HS-5 (cell line): ENCODE measurements around the gene GGCX.
A peak's percentile ranks its signal among the peaks of the same experiment; 100 is the strongest.
"Not testable (repeated sequence)": the region's sequence is repeated elsewhere in the genome, so short reads cannot be mapped to it uniquely, and the experiment has no call there.

ENCODE experiments used
- DNase-seq: peaks from one replicate; pipeline ENCODE4 v3.0.0-alpha.2; 2012; ENCODE audit warnings: low read depth

GGCX gene

DNA sequence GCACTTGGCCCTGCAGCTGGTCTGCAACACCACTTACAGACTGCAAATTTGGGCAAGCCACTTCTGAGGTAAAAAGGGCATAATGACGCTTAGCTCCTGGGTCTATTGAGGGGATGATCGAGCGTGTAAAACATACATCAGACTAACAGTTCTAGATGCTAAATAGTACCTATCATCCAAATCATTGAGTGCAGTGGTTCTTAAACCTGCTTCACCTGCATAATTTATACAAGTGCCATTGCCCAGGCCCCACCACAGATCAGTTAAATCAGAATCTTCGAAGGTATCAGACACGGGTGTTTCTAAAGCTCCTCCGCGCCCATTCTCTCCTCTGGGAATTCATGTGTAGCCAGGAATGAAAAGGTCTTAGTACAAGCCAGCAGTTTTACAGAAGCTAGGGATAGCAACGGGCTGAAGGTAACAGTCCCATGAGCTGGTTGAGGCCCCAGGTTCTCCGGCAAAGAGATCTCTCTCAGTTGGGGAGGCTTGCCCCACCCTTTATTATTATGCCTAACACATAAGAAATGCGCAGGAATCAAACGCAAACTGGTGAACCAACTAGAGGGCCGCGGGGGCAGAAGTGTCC is 33.5 kb upstream of the GGCX start:
- DNase-seq, result no peak

- DNase-seq, result no peak
Observed at GRCh38 chr2:85593023-85593422, 31.7 kb upstream of the GGCX start.

GRCh38 chr2:85592299-85592698 is 31.0 kb upstream of the GGCX start:
- not testable (repeated sequence) for DNase-seq

DNA sequence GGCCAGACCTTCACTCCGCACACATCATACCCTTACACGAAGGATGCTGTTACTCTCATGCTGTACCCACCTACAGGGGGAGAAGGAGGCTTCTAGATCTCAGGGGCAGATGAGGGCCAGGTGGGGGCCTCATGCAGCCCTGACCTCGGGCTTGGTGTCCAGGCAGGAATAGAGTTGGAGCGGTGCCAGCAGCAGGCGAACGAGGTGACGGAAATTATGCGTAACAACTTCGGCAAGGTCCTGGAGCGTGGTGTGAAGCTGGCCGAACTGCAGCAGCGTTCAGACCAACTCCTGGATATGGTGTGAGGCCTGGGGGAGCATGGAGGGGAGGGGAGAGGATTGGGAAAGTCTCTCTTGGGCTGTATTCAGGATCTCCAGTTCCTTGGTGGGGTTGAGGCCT is 30.3 kb upstream of the GGCX start:
- DNase-seq, result no peak

DNA sequence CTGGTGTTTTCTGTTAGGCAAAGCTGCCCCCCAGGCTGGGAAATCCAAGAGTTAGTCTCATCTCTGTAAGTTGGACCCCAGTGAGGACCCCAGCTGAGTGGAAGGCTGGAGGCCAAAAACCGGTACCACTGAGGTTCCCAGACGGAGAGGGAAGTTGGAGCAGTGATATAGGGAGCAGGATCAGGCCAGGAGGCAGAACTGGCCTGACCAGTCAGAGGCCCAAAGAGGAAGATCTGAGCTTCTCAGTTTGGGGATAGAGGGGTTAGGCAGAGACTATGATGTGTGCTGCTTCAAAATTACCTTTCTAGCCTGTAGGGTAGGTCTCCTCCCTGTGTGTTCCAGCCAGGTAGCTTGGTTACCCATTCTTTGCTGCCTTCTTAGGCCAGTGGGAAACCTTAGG is 29.7 kb upstream of the GGCX start:
- DNase-seq, result no peak

DNA sequence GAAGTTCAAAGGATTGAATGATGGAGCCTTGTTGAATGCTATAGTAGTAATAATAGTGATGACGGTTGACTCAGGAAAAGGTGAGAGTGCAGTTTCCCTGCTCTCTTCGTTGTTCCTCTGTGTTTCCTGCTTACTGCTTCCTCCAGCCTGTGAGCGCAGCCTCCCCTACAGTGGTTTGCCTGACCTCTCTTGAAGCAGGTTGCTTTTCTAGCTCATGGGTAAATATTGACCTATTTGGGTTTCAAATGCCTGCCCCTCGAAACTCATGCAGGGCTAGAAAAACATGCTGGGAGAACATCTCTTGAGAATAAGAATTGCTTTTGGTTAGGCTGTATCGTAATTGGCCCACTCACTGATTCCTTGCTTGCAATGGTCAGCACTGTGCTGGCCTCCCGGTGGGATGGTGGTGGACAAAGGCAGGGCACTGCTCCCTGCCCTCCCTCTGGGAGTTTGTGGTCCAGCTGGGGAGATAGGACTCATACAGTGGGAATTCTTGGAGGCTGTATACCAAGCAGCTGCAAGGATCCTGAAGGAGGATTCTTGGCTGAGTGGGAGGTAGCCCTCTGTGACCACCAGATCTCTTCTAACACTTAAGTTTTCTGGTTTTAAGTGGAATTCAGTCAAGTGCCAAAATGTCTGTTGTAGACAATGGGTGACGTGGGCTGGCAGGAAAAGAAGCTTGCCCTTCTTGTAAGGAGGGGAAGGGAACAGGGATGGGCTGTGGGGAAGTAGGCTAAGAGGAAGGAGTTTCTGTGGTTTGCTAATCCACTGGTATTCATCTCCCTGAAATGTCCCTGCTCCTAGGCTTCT is 28.9 kb upstream of the GGCX start:
- DNase-seq, result peak; percentile 87

- no peak for DNase-seq
Observed at GRCh38 chr2:85589181-85589580, 27.9 kb upstream of the GGCX start.

DNA sequence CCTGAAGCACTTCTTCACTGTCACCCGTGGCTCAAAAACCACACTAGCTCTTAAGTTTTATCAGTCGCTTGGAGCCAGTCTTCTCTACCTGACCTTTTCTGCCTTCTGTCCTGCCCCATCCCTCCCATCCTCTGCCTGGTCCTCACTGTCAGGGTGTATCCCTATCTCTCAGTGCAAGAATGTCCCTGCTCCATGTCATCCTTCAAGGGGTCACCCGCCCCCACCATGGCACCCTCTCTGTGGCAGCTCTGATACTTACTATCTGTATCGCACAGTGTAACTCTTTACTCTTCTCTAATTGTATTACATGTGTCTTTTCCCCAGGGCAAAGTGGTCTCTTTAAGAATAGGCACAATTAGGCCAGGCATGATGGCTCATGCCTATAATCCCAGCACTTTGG is 27.4 kb upstream of the GGCX start:
- no peak for DNase-seq

GRCh38 chr2:85588236-85588635 is 26.9 kb upstream of the GGCX start:
- no peak for DNase-seq

DNA sequence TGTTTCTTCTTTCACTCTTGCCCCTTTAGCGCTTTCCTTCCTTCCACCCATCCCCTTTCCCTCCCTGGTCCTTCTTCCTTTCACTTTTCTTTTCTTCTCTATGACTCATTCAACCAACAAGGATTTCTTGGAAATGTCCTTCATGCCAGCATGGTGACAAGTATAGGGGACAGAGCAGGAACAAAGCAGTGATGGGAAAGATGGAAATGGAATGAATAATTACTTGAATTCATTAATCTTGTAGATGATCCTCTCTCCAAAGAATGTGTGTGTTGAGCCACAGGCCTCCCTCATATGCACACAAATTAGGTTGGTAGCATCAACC is 24.4 kb upstream of the GGCX start:
- no peak for DNase-seq

- peak; percentile 89 for DNase-seq
Observed at GRCh38 chr2:85584857-85585780, 23.8 kb upstream of the GGCX start.

DNA sequence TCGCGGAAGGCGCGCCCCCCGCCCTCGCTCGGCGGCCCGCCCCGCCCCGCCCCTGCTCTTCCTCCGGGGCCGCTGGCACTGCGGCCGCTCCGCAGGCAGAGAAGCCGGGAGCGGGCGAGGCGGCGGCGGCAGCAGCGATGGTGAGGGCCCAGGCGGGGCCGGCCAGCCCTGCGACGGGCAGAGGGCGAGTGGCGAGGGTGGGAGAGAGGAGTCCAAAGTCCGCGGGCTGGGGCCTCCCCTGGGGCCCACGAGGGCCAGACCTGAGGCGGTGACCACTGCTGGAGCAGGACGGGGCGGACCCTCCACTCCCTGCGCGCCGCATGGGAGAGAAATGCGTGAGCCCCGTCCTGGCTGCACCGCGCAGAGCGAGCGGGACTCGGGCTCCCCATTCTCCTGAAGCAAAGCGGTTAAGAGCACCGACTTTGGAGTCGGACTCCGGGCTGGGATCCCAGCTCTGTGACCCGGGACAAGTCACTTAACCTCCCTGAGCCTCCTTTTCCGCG is 23.1 kb upstream of the GGCX start, which contains the start of gene VAMP5:
VAMP5 (plus strand) TSS at position 78 of the 503 bp plus-strand sequence; CDS start at position 138, 60 bp downstream.
- DNase-seq, result no peak

DNA sequence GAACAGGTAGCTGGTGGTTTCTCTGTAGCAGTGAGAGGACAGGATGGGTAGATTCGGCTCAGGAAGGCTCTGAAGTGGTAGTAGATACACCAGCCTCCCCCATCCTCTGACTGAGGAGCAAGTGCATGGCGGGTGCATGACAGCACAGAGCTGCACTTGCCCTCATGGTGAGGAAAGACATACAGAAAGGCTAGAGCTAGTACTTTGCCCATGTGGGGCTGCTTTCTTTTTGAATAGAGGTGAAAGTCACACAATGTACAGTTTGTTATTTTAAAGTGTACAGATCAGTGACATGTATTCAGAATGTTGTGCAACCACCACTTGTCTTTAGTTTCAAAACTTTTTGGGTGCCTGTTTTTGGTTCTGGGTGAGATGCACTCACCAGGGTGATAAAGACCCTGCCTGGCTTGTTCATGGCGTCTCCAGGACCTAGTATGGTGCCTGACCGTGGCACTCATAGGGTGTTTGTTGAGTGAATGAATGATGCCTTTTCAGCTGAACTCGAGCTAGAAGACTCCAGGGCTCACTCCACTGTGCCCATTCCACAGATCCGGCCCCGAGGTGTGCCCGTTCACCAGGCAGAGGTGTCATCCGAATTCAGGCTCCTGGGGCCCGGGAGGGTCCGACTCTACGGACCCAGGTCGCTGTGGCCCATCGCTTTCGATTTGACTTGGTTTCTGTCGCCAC is 22.5 kb upstream of the GGCX start:
- DNase-seq, result no peak

DNA sequence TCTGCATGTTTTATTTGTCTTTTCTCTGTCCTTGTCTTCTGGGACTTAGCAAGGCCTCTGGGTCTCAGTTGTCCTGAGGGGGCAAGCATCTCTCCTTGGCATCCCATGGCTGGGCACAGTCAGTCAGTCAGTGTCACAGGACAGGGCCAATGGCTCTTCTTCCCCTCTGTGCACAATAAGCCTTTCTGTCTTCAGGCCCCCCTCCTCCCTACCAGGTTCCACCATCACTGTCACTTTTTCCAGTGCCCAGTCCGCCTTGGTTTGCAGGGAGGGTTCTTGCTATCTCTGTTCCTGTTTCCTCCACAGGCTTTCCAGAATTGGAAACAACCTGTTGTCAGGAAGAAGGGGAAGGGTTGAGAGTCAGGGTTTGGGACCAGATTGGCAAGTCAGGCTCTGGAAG is 21.2 kb upstream of the GGCX start:
- no peak for DNase-seq

- DNase-seq, result no peak
Observed at GRCh38 chr2:85580206-85580605, 18.9 kb upstream of the GGCX start.

- DNase-seq, result no peak
Observed at GRCh38 chr2:85579266-85579935, 18.1 kb upstream of the GGCX start.

GRCh38 chr2:85578243-85579180 is 17.2 kb upstream of the GGCX start:
- DNase-seq, result no peak

- DNase-seq, result no peak
Observed at GRCh38 chr2:85577386-85578242, 16.3 kb upstream of the GGCX start, which contains the start of gene VAMP8. VAMP8 (plus strand) TSS chr2:85577586; CDS start chr2:85577647, 61 bp downstream.

- DNase-seq, result no peak
Observed at GRCh38 chr2:85577063-85577385, 15.7 kb upstream of the GGCX start.
